Measurements from ENCODE around the gene SPATA19. TPM values are rescaled to one million over a fixed set of nuclear protein-coding genes. Genes with fewer than 3 reads are reported as not detected.

SPATA19 gene
- total RNA-seq, 1 donor from 2014 or later: not detected

GRCh38 chr11:133815636-133816035 is 29.7 kb downstream of the SPATA19 start:
- Histone ChIP-seq H3K4me3 (ENCODE audit: low read depth, low read length) (no peak overlapping the region), H3K36me3 (ENCODE audit: control insufficient read depth, insufficient read depth, low read length) (no peaks in the 10 kb centered on the region), H3K27me3 (ENCODE audit: control insufficient read depth, insufficient read depth, low read length) (no peaks in the 10 kb centered on the region)
- FAIRE-seq (no peak), DNase-seq (ENCODE audit: low read depth) (no peak)
- no peak for TF ChIP-seq CTCF (IDR thresholded peaks at IDR 0.05; ENCODE audit: insufficient read depth, low read length, severe bottlenecking)

- no peak for DNase-seq (ENCODE audit: low read depth)
- TF ChIP-seq CTCF (IDR thresholded peaks at IDR 0.05; ENCODE audit: insufficient read depth, low read length, severe bottlenecking): no peak
- no peak for FAIRE-seq
Measured at GRCh38 chr11:133814588-133815100, 30.7 kb downstream of the SPATA19 start.

GRCh38 chr11:133811850-133812685 is 33.2 kb downstream of the SPATA19 start:
- FAIRE-seq (no peak), DNase-seq (ENCODE audit: low read depth) (no peak)
- TF ChIP-seq CTCF (IDR thresholded peaks at IDR 0.05; ENCODE audit: insufficient read depth, low read length, severe bottlenecking): no peak
- Histone ChIP-seq H3K4me3 (ENCODE audit: low read depth, low read length) (no peak overlapping the region), H3K27me3 (ENCODE audit: control insufficient read depth, insufficient read depth, low read length) (no peaks in the 10 kb centered on the region), H3K36me3 (ENCODE audit: control insufficient read depth, insufficient read depth, low read length) (no peaks in the 10 kb centered on the region)

More at GRCh38 chr11:133814588-133815100, 30.7 kb downstream of the SPATA19 start:
- Histone ChIP-seq H3K27me3 (ENCODE audit: control insufficient read depth, insufficient read depth, low read length) (no peaks in the 10 kb centered on the region), H3K36me3 (ENCODE audit: control insufficient read depth, insufficient read depth, low read length) (no peaks in the 10 kb centered on the region), H3K4me3 (ENCODE audit: low read depth, low read length) (no peak overlapping the region)

GRCh38 chr11:133810766-133811165 is 34.5 kb downstream of the SPATA19 start:
- no peak for TF ChIP-seq CTCF (IDR thresholded peaks at IDR 0.05; ENCODE audit: insufficient read depth, low read length, severe bottlenecking)
- FAIRE-seq (no peak), DNase-seq (ENCODE audit: low read depth) (no peak)
- Histone ChIP-seq H3K27me3 (ENCODE audit: control insufficient read depth, insufficient read depth, low read length) (no peaks in the 10 kb centered on the region), H3K4me3 (ENCODE audit: low read depth, low read length) (no peak overlapping the region), H3K36me3 (ENCODE audit: control insufficient read depth, insufficient read depth, low read length) (no peaks in the 10 kb centered on the region)

- no peak overlapping the region for H3K4me3 ChIP-seq (ENCODE audit: low read depth, low read length)
- FAIRE-seq (no peak), DNase-seq (ENCODE audit: low read depth) (no peak)
- H3K27me3 ChIP-seq (ENCODE audit: control insufficient read depth, insufficient read depth, low read length): no peaks in the 10 kb centered on the region
- no peak for TF ChIP-seq CTCF (IDR thresholded peaks at IDR 0.05; ENCODE audit: insufficient read depth, low read length, severe bottlenecking)
- no peaks in the 10 kb centered on the region for H3K36me3 ChIP-seq (ENCODE audit: control insufficient read depth, insufficient read depth, low read length)
Measured at GRCh38 chr11:133809569-133810491, 35.5 kb downstream of the SPATA19 start.

All from bronchial epithelial cell (primary cell).